GM21825 (cell line): ENCODE data around the gene GPHA2.
"Not testable (repeated sequence)": the region's sequence is repeated elsewhere in the genome, so short reads cannot be mapped to it uniquely, and the experiment has no call there.

Source experiments
- ATAC-seq: cut with Tn5 transposase; IDR thresholded peaks from one replicate; pipeline ENCODE4 v1.9.1; 2021; ENCODE audit warnings: mild to moderate bottlenecking, moderate library complexity; ENCODE audit not compliant: unreplicated experiment

Gene GPHA2

GRCh38 chr11:64935359-64936081 is at the start of gene GPHA2:
GPHA2 (minus strand) TSS chr11:64935893; CDS start chr11:64935460, 433 bp downstream.
- no peak for ATAC-seq

GRCh38 chr11:64983339-64983738 is 47.6 kb upstream of the GPHA2 start:
- not testable (repeated sequence) for ATAC-seq

GRCh38 chr11:64976651-64977050 is 41.0 kb upstream of the GPHA2 start:
- no peak for ATAC-seq

- ATAC-seq = no peak
Measured at GRCh38 chr11:64974124-64974523, 38.4 kb upstream of the GPHA2 start.

GRCh38 chr11:64971421-64972233 is 35.9 kb upstream of the GPHA2 start, which contains the start of gene MAJIN:
MAJIN (minus strand) TSS chr11:64972108; CDS start chr11:64959405, 12,703 bp downstream.
- ATAC-seq = no peak

- no peak for ATAC-seq
Measured at GRCh38 chr11:64970731-64971151, 35.0 kb upstream of the GPHA2 start.

GRCh38 chr11:64969209-64969608 is 33.5 kb upstream of the GPHA2 start:
- no peak for ATAC-seq

GRCh38 chr11:64967375-64967774 is 31.7 kb upstream of the GPHA2 start:
- ATAC-seq = no peak

- ATAC-seq = no peak
Measured at GRCh38 chr11:64963072-64963631, 27.5 kb upstream of the GPHA2 start.

GRCh38 chr11:64960719-64961118 is 25.0 kb upstream of the GPHA2 start:
- ATAC-seq = no peak

GRCh38 chr11:64959498-64959897 is 23.8 kb upstream of the GPHA2 start:
- ATAC-seq = no peak

GRCh38 chr11:64954201-64954600 is 18.5 kb upstream of the GPHA2 start:
- no peak for ATAC-seq

GRCh38 chr11:64951529-64951928 is 15.8 kb upstream of the GPHA2 start:
- ATAC-seq = no peak

- ATAC-seq = no peak
Measured at GRCh38 chr11:64947208-64947814, 11.6 kb upstream of the GPHA2 start.

- ATAC-seq = no peak
Measured at GRCh38 chr11:64936539-64936938, 846 bp upstream of the GPHA2 start.

GRCh38 chr11:64934682-64935358 is 873 bp downstream of the GPHA2 start:
- no peak for ATAC-seq

GRCh38 chr11:64933935-64934681 is 1.6 kb downstream of the GPHA2 start:
- no peak for ATAC-seq

GRCh38 chr11:64933213-64933934 is 2.3 kb downstream of the GPHA2 start:
- no peak for ATAC-seq

- no peak for ATAC-seq
Measured at GRCh38 chr11:64932324-64932723, 3.4 kb downstream of the GPHA2 start.
